UCSD-AML1 (cell line): ENCODE data around the gene ARHGAP23.
"Not testable (repeated sequence)": the region's sequence is repeated elsewhere in the genome, so short reads cannot be mapped to it uniquely, and the experiment has no call there.

Experiments used
- DNase-seq: peaks from one replicate; lab custom pipeline; 2025; ENCODE audit not compliant: unreplicated experiment; lab: John Stamatoyannopoulos, UW

The ARHGAP23 gene

DNA sequence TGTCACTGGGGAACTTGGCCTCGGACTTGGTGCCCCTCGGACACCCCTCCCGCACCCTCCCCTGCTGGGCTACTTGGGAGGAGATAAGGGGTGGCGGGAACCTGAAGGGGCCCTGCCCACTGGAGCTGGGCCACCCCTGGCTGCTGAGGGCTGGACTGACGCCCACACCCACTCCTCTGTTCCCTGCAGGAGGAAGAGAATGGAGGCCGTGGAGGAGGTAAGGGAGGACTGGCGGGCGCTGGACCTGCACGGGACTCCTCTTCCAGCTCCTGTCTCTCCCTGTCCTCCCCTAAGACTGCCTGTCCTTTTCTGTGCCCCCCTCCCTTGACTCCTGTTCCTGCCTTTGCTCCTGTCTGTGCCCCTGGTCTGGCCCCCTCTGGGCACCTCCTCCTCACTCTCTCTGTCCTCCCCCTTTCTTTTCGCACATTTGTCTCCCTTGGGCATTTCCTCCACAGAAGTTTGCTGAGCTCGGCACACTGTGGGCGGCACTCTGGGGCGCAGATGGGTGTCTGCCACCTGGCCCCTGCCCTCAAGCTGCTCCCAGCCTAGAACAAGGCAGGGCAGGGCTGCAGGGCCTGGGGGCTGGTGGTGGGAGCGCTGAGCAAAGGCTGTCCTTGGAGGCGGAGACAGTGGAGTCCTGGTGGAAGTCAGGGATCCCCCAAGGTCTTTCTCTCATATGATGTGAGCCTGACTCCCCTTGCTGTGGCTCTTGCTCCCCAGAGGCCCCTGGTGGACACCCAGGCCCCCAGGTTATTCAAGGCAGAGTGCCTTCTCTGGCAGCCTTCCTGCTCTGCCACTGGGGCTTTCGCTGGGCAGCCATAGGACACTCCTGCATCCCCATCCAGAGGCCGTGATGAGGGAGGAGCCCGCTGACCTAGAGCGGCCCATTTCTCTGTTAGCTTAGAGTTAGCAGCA is 32.7 kb downstream of the ARHGAP23 start:
- no peak for DNase-seq

DNA sequence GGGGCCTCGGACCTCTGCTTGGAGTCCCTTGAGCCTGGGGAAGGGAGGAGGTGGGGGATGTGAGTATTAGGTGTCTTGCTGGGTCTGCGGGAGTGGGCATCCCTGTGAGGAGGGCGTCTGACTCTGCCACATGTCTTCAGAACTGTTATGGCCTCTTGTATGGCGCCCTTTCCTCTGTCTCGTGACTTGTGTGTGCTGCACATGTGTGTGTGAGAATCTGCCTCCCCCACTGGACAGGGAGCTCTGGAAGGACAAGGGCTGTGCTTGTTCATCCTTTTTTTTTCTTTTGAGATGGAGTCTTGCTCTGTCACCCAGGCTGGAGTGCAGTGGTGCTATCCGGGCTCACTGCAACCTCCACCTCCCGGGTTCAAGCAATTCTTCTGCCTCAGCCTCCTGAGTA is 33.4 kb downstream of the ARHGAP23 start:
- DNase-seq: no peak

DNA sequence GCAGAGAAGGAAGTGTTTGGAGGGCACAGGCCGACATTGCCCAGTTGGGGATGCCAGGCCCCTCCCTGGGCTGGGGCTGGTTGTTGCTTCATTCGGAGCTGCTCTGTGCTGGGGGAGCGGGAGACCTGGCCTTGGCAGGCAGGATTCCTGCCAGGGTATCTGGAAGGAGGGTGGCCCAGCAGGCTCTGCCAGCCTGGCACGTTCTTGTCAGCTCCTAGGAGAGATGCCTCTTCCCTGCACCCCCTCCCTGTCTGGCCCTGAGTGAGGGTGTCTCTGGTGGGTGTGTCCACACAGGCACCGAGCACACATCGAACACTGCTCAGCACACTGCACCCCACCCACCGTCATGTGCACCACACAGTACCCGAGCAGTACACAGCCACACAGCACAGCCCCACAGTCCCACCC is 35.2 kb downstream of the ARHGAP23 start:
- no peak for DNase-seq

DNA sequence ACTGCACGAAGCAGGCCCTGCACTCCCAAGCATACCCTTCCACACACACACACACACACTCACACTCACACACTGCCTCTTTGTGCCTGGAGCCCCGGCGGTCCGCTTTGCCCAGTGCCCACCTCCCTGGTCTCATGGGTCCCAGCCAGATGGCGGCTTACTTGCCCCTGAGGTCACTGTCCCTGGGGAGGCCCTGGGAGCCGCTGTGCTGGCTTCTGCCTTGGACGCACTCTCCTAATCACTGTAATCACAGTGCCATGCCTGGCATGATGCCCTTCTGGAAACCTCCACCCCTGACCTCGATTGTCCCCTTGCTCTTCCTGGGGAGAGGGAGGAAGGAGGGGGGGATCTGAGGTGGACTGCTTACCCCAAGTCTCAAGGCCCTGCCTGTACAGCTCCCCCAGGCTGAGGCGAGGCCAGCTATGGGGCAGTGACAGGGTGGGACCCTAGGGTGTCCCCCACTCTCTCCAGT is 36.0 kb downstream of the ARHGAP23 start:
- no peak for DNase-seq

DNA sequence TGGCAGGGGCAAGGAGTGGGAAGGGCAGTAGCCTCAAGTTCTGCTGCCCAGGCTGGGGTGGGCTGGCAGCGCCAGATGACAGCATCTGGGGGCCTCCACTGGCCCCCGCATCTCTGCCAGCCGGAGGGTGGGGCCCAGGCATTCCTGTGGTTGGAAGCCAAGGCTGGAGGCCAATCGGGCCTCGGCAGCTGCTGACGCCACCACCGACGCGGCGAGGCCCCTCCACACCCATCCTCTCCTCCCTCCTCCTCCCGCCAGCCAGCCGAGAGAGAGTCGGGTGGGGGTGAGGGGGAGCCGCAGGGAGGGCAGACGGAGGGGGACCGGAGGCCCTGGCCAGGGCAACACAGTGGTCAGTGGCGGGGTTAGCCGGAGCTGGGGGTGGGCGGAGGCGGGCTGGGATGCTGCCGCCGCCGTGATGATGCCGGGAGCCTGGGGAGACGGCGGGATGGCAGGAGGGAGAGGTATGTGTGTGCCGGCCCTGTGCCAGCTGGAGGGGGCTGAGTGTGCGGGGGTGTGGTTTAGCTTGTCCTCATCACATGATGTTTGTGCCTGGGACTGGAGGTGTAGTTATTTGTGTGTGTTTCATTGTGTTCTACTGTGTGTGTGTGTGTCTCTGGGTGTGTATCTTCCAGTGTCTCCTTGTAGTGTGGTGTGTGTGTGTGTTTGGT is 36.6 kb downstream of the ARHGAP23 start:
- no peak for DNase-seq

DNA sequence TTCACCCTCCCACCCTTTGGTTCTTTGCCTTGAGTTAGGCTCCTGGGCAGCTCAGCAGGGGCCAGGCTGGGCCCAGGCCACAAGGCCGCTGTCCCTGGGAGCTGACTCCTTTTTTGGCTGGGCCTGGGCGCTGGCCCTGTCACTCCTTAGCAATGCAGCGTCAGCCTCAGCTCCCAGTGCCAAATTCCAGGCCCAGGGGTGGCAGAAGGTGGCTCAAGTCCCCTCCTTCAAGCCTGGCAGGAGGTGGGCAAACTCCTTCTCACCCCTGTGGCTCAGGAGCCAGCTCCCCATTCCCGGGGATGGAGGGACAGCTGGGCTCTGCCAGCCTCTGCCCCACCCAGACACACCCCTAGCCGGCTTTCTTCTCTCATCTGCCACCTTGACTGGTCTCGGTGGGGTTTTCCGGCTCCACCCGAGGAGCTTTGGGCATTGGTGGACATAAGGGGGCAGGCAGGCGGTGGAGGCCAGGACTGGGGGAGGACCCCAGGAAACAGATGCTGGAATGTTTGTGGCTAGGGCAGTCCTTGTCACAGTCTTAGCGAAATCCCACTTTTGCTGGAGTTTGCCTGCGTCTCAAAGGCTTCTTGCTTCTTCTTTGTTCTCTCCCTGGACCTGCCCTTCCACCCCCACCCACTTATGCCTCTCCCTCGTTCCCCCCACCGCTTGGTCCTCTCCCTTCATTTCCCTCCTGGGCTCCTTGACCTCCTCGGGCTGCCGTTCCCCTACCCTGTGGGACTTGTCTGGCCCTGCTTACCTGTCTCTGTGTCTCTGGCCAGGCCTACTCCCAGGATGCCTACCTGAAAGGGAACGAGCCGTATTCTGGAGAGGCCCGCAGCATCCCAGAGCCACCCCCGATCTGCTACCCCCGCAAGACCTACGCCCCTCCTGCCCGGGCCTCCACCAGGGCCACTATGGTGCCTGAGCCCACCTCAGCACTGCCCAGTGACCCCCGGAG is 37.4 kb downstream of the ARHGAP23 start:
- DNase-seq: no peak

DNA sequence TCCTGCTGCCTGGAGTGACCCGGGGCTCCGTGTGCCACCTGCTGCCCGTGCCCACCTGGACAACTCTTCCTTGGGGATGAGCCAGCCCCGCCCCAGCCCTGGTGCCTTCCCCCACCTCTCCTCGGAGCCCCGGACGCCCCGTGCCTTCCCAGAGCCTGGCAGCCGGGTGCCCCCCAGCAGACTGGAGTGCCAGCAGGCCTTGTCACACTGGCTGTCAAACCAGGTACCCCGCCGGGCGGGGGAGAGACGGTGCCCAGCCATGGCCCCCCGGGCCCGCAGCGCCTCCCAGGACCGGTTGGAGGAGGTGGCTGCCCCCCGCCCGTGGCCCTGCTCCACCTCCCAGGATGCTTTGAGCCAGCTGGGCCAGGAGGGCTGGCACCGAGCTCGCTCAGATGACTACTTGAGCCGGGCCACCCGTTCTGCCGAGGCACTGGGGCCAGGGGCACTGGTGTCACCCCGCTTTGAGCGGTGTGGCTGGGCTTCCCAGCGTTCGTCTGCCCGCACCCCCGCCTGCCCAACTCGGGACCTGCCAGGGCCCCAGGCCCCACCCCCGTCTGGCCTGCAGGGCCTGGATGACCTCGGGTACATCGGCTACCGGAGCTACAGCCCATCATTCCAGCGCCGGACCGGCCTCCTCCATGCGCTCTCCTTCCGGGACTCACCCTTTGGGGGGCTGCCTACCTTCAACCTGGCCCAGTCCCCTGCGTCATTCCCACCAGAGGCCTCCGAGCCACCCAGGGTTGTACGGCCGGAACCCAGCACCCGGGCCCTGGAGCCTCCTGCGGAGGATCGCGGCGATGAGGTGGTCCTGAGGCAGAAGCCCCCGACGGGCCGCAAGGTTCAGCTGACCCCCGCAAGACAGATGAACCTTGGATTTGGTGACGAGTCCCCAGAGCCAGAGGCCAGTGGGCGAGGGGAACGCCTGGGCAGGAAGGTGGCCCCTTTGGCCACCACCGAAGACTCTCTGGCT is 38.4 kb downstream of the ARHGAP23 start:
- DNase-seq: no peak

DNA sequence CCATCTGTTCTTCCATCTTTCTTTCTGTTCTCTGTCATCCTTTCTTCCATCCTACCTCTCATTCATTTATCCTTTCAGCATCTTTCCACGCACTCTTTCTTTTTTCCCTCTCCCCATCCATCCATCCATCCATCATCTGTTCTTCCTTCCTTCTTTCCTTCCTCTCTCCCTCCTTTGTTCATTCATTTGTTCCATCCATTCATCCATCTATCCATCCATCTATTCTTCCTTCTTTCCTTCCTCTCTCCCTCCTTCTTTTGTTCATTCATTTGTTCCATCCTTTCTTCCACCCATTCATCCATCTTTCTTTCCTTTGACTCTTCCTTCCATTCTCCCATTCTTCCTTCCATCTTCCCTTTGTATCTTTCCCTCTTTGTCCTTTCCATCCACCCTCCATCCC is 39.2 kb downstream of the ARHGAP23 start:
- no peak for DNase-seq

DNA sequence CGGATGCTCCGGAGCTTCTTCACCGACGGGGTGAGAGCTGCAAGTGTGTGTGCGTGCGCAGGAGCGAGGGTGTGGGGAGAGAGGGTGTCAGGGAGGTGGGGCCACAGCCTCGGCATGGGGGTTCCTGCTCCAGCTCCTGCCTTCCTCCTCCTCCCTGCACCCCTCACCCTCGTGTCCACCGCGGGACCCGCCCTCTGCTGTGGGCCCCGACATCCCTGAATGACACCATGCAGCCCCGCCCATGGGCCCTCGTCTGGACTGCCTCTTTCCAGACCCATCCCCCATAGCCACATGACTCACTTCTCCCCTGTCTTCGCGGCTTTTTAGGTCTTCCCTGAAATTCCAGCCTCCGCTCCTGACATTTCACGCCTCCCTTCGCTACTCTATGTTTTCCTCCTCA is 41.6 kb downstream of the ARHGAP23 start:
- no peak for DNase-seq

DNA sequence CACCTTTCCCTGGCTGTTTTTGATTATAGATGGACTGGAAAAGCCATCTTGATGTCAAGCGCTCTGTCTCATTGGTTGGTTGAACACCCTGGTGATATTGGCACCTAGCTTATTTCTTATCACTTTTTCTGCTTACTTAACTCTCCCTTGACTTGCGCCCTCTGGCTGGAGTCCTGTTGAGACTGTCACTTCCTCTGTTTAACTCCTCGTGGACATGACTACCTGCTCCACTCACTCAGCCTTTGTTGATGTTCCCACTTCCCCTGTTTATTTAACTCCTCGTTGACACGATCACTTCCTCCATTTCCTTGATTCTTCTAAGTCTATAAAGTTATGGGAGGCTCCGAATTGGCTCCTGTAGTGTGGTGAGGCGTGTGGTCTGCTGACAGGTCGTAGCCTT is 43.0 kb downstream of the ARHGAP23 start:
- DNase-seq: not testable (repeated sequence)

DNA sequence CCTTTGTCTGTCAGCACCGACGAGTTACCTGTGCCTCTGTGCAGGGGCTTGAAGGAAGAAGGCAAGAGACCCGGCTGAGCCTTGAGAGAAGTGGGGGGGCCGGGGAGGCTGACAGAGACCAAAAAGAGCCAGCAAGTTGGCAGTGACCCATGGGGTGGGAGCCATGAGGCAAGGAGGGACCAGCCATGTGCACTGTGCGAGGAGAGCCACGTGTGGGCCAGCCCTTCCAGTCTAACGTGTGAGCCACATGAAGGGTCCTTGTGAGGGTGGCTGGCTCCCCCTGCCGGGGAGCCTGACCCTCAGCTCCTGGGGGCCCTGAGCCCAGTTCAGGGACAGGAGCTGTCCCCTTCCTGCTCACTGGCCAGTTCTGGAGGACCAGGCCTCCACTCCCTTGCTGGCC is 46.4 kb downstream of the ARHGAP23 start:
- peak; percentile 22 for DNase-seq

DNA sequence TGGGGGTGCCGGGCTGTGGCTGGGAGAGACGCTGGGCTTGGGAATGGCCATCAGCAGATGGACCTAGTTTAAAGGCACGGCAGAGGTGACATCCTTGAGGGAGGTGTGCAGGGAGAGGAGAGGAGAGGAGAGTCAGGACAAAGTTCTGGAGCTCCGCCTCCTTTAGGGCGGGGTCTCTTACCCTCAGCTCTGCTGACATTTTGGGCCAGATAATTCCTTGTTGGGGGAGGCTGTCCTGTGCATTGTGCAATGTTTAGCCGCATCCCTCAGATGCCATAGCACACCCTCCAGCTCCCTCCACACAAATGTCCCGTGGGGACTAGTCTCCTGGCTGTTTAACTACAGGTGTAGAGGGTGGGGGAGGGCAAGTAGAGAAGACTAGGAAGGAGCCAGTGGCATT is 48.3 kb downstream of the ARHGAP23 start:
- DNase-seq: no peak

DNA sequence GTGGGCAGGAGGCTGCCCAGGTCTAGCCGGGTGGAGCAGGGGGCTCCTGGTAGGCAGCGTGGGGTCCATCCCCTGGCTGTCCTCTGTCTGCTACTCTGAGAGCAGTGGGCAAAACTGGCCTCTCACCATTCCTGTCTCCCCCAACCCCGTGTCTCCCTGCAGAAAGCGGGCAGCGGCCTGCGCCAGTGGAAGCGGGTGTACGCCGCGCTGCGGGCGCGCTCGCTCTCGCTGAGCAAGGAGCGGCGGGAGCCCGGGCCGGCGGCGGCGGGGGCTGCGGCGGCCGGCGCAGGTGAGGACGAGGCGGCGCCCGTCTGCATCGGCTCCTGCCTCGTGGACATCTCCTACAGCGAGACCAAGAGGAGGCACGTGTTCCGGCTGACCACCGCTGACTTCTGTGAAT is 49.2 kb downstream of the ARHGAP23 start:
- not testable (repeated sequence) for DNase-seq

DNA sequence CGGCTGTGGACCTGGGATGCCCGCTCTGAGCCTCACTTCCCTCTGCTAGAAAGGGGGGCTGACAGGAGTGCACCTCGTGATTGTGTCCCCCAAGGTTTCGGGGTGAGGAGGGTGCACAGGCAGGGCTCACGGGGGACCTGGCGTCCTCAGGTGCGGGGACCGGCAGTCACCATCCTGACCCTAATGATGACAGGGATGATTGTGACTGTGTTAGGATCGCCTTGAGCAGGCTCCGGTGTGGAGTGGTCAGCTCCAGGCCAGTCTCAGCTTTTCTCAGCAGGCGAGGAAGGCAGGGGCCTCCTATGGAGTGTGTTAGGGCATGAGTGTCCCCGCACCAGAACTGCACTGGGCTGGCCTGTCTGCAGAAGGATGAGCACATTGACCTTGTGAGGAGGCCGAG is 49.7 kb downstream of the ARHGAP23 start:
- not testable (repeated sequence) for DNase-seq

DNA sequence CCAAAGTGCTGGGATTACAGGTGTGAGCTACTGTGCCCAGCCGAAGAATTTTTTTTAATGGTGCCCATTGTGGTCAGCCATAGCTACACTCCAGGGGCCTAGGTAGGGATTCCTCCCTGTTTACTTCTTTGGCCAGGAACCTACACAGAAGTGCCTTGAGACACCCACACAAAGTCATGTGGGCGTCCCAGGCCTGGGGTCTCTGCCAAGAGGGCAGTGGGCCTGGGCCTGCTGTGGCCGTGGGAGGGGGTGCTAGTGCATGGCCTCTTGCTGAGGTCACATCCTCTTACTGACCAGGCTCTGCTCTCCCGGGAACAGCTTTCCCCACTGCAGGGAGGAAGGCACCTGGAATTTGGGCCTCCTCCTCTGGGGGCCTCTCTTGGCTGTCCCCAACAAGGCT is 50.4 kb downstream of the ARHGAP23 start:
- DNase-seq: not testable (repeated sequence)

DNA sequence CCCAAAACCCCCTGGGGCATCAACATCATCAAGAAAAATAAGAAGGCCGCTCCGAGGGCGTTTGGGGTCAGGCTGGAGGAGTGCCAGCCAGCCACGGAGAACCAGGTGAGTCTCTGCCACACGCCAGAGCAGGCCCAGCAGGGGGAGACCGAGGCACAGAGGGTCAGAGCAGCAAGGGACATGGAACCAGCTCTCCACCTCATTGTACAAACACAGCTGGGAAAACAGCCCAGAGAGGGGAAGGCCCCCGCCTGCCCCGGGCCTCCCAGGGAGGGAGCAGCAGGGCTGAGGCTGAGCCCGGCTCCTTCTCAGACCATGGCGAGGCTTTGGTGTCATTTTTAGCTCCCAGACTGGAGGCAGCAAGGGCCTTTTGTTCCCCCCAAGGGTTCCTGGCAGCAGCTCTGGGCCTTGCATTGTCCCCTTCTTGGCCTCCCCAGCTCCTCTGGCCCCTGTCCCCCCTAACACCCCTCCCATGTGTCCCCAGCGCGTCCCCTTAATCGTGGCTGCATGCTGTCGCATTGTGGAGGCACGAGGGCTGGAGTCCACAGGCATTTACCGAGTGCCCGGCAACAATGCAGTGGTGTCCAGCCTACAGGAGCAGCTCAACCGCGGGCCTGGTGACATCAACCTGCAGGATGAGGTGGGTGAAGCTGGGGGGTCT is 53.9 kb downstream of the ARHGAP23 start:
- not testable (repeated sequence) for DNase-seq

DNA sequence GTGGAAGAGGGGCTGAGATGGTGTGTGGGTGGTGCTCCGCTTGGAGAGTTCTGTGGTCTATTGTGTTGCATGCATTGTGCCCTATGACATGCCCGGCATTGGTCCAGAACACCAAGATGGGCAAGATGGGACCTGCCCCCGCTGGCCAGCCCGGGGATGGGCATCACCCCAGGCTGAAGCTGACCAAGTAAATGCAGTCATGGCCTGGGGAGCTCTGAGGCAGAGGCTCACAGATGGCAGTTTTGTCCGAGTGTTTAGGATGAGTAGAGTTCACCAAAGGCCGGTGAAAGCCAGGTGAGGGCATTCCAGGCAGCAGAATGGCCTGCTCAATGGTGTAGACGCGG is 54.4 kb downstream of the ARHGAP23 start:
- DNase-seq: not testable (repeated sequence)

DNA sequence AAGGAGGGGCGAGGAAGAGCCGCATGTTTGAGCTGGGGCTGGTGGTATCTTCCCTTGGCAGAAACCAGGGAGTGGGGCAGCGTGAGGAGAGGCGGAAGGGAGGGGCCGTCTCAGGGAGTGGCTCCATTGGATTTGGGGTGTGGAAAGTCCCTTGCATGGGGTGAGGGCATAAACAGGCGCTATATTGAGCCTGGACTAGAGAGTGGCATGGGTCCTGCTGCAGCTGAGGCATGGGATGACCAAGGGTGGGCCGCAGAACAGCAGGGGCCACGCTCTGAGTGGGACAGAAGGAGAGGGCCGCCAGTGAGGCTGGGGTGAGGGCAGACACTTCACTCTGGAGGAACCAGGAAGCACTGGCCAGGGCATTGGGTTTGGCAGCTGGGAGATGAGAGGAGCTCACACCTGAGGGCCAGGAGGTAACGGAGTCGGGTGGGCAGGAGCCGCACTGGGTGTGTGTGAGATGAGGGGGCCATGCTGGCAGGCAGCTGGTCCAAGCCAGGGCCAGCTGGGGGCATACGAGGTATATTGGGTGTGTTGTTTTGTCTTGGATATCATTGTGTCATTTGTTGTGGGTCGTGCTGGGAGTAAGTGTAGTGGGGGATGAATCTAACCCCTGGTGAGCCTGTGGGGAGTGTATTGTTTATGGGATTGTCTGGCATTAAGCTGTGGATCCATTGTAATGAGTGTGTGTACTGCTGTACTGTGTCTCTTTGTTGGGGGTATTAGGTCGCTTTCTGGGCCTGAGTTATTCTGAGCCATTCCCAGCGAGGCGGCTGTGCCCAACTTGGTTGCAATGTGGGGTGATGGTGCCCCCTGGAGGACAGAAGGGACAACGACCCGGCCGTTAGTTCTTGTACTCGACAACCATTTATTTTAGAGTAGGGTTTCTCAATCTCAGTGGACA is 56.2 kb downstream of the ARHGAP23 start:
- DNase-seq: peak; percentile 65

DNA sequence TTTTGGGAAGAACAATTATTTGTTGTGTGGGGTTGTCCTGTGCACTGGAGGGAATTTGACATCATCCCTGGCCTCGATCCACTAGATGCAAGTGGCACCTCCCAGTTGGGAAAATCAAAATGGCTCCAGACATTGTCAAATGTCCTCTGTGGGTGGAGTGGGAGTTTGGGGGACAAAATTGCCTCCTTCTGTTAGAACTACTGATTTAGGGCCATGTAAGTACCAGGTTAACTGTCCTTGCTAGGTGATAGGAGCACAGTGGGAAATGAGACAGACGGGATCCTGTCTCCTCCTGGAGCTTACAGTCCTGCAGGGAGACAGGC is 56.8 kb downstream of the ARHGAP23 start:
- DNase-seq: no peak
